Activated CD8-positive, alpha-beta T cell treated with anti-CD3 and anti-CD28 coated beads, Interleukin-2, amount 10 ng/mL, durations not matched to agents 7 days and 5 days (primary cell): ENCODE data around the gene CDH4. TPM values are rescaled to one million over a fixed set of nuclear protein-coding genes. Genes with fewer than 3 reads are reported as not detected.

Experiments
- ATAC-seq: fragments of 150-1000 bp; cut with Tn5 transposase; one replicate; pipeline ENCODE4 v1.10.0; 2021; ENCODE audit warnings: moderate library complexity
- CTCF ChIA-PET: fragments of 350-600 bp; sonication (Branson Sonifier 250); formaldehyde crosslinking; loops from one replicate; lab custom pipeline; 2021; ENCODE audit warnings: antibody characterized with exemption; lab: Charles Lee
- POLR2A ChIA-PET: fragments of 350-600 bp; sonication (Branson Sonifier 250); formaldehyde crosslinking; loops from one replicate; lab custom pipeline; 2021; ENCODE audit warnings: antibody characterized with exemption; lab: Charles Lee
- DNase-seq: peaks from one replicate; pipeline ENCODE4 v3.0.0-alpha.2; 2020
- H3K27ac Mint-ChIP-seq: one replicate; pipeline ENCODE4 v1.8.0; 2021; ENCODE audit warnings: mild to moderate bottlenecking, mixed read lengths
- H3K27me3 Mint-ChIP-seq: one replicate; pipeline ENCODE4 v1.8.0; 2021; ENCODE audit warnings: low read depth, mixed read lengths
- H3K36me3 Mint-ChIP-seq: one replicate; pipeline ENCODE4 v1.8.0; 2021; ENCODE audit warnings: low read depth, mixed read lengths
- H3K4me1 Mint-ChIP-seq: one replicate; pipeline ENCODE4 v1.8.0; 2021; ENCODE audit warnings: low read depth, mixed read lengths
- H3K4me3 Mint-ChIP-seq: one replicate; pipeline ENCODE4 v1.8.0; 2021; ENCODE audit warnings: mild to moderate bottlenecking, mixed read lengths
- H3K9me3 Mint-ChIP-seq: one replicate; pipeline ENCODE4 v1.8.0; 2022; ENCODE audit warnings: mixed read lengths; ENCODE audit not compliant: insufficient read depth
- total RNA-seq, 2 experiments: library from RNA; stranded (reverse); gene quantifications; one replicate each; pipeline ENCODE4 v1.2.3, GENCODE V29; 2021

The CDH4 gene
- total RNA-seq, 2 experiments from 2014 or later: 0.05 to 0.13 TPM

- H3K36me3 Mint-ChIP-seq: no peaks in the 10 kb centered on the region
- ATAC-seq (no peak), DNase-seq (no peak)
- ChIA-PET POLR2A (no interaction called here), CTCF (no interaction called here)
- H3K27me3 Mint-ChIP-seq: no peaks in the 10 kb centered on the region
- no peaks in the 10 kb centered on the region for H3K9me3 Mint-ChIP-seq
- H3K4me1 Mint-ChIP-seq: no peaks in the 10 kb centered on the region
- H3K4me3 Mint-ChIP-seq: no peak overlapping the region
- no peak overlapping the region for H3K27ac Mint-ChIP-seq
Measured at GRCh38 chr20:61756966-61757677, 505.1 kb downstream of the CDH4 start.

- no peaks in the 10 kb centered on the region for H3K36me3 Mint-ChIP-seq
- DNase-seq: no peak
- no peak for ATAC-seq
- H3K27me3 Mint-ChIP-seq: no peaks in the 10 kb centered on the region
- H3K4me1 Mint-ChIP-seq: no peaks in the 10 kb centered on the region
- POLR2A ChIA-PET: no interaction called here
- CTCF ChIA-PET: no interaction called here
- no peaks in the 10 kb centered on the region for H3K9me3 Mint-ChIP-seq
- H3K27ac Mint-ChIP-seq: no peak overlapping the region
- H3K4me3 Mint-ChIP-seq: no peak overlapping the region
Measured at GRCh38 chr20:61757678-61758563, 505.9 kb downstream of the CDH4 start.

- Mint-ChIP-seq H3K4me1 (no peaks in the 10 kb centered on the region), H3K4me3 (no peak overlapping the region), H3K27ac (no peak overlapping the region), H3K9me3 (no peaks in the 10 kb centered on the region), H3K36me3 (no peaks in the 10 kb centered on the region), H3K27me3 (no peaks in the 10 kb centered on the region)
- POLR2A ChIA-PET: no interaction called here
- ATAC-seq: no peak
- CTCF ChIA-PET: no interaction called here
- DNase-seq: no peak
Measured at GRCh38 chr20:61758564-61759200, 506.6 kb downstream of the CDH4 start.

- no peaks in the 10 kb centered on the region for H3K9me3 Mint-ChIP-seq
- ChIA-PET POLR2A (no interaction called here), CTCF (no interaction called here)
- no peaks in the 10 kb centered on the region for H3K27me3 Mint-ChIP-seq
- no peak overlapping the region for H3K27ac Mint-ChIP-seq
- no peaks in the 10 kb centered on the region for H3K4me1 Mint-ChIP-seq
- ATAC-seq (no peak), DNase-seq (no peak)
- H3K4me3 Mint-ChIP-seq: no peak overlapping the region
- no peaks in the 10 kb centered on the region for H3K36me3 Mint-ChIP-seq
Measured at GRCh38 chr20:61759286-61760065, 507.4 kb downstream of the CDH4 start.

GRCh38 chr20:61760321-61760720 lies 508.3 kb downstream of the CDH4 start:
- Mint-ChIP-seq H3K4me1 (no peaks in the 10 kb centered on the region), H3K27me3 (no peaks in the 10 kb centered on the region), H3K27ac (no peak overlapping the region), H3K9me3 (no peaks in the 10 kb centered on the region), H3K36me3 (no peaks in the 10 kb centered on the region), H3K4me3 (no peak overlapping the region)
- ATAC-seq: no peak
- ChIA-PET POLR2A (no interaction called here), CTCF (no interaction called here)
- DNase-seq: no peak

- CTCF ChIA-PET: no interaction called here
- POLR2A ChIA-PET: no interaction called here
- H3K27ac Mint-ChIP-seq: no peak overlapping the region
Measured at GRCh38 chr20:61760731-61761130, 508.7 kb downstream of the CDH4 start.

GRCh38 chr20:61761453-61762166 lies 509.5 kb downstream of the CDH4 start:
- no peaks in the 10 kb centered on the region for H3K36me3 Mint-ChIP-seq
- no peak overlapping the region for H3K27ac Mint-ChIP-seq
- no peaks in the 10 kb centered on the region for H3K4me1 Mint-ChIP-seq
- ChIA-PET CTCF (no interaction called here), POLR2A (no interaction called here)
- H3K4me3 Mint-ChIP-seq: no peak overlapping the region
- H3K27me3 Mint-ChIP-seq: no peaks in the 10 kb centered on the region
- DNase-seq (no peak), ATAC-seq (no peak)
- no peaks in the 10 kb centered on the region for H3K9me3 Mint-ChIP-seq

More at GRCh38 chr20:61760731-61761130, 508.7 kb downstream of the CDH4 start:
- ATAC-seq (no peak), DNase-seq (no peak)
- H3K36me3 Mint-ChIP-seq: no peaks in the 10 kb centered on the region
- no peak overlapping the region for H3K4me3 Mint-ChIP-seq
- no peaks in the 10 kb centered on the region for H3K9me3 Mint-ChIP-seq
- H3K27me3 Mint-ChIP-seq: no peaks in the 10 kb centered on the region
- H3K4me1 Mint-ChIP-seq: no peaks in the 10 kb centered on the region

GRCh38 chr20:61762167-61762710 lies 510.2 kb downstream of the CDH4 start:
- Mint-ChIP-seq H3K36me3 (no peaks in the 10 kb centered on the region), H3K27me3 (no peaks in the 10 kb centered on the region)
- POLR2A ChIA-PET: no interaction called here

GRCh38 chr20:61762886-61763739 lies 511.1 kb downstream of the CDH4 start:
- ATAC-seq (no peak), DNase-seq (no peak)
- no peaks in the 10 kb centered on the region for H3K4me1 Mint-ChIP-seq
- H3K36me3 Mint-ChIP-seq: no peaks in the 10 kb centered on the region
- H3K27me3 Mint-ChIP-seq: no peaks in the 10 kb centered on the region
- POLR2A ChIA-PET: no interaction called here
- H3K27ac Mint-ChIP-seq: no peak overlapping the region
- H3K9me3 Mint-ChIP-seq: no peaks in the 10 kb centered on the region
- no peak overlapping the region for H3K4me3 Mint-ChIP-seq
- CTCF ChIA-PET: no interaction called here

More at GRCh38 chr20:61762167-61762710, 510.2 kb downstream of the CDH4 start:
- Mint-ChIP-seq H3K4me3 (no peak overlapping the region), H3K9me3 (no peaks in the 10 kb centered on the region), H3K27ac (no peak overlapping the region), H3K4me1 (no peaks in the 10 kb centered on the region)
- ATAC-seq: no peak
- CTCF ChIA-PET: no interaction called here
- DNase-seq: no peak

GRCh38 chr20:61763740-61764400 lies 511.8 kb downstream of the CDH4 start:
- H3K27me3 Mint-ChIP-seq: no peaks in the 10 kb centered on the region
- POLR2A ChIA-PET: no interaction called here
- no peak overlapping the region for H3K27ac Mint-ChIP-seq
- H3K36me3 Mint-ChIP-seq: no peaks in the 10 kb centered on the region
- no peak overlapping the region for H3K4me3 Mint-ChIP-seq
- no peaks in the 10 kb centered on the region for H3K4me1 Mint-ChIP-seq
- DNase-seq (no peak), ATAC-seq (no peak)
- no peaks in the 10 kb centered on the region for H3K9me3 Mint-ChIP-seq
- CTCF ChIA-PET: no interaction called here
